ENCODE data around the gene RIC3.

Gene RIC3

DNA sequence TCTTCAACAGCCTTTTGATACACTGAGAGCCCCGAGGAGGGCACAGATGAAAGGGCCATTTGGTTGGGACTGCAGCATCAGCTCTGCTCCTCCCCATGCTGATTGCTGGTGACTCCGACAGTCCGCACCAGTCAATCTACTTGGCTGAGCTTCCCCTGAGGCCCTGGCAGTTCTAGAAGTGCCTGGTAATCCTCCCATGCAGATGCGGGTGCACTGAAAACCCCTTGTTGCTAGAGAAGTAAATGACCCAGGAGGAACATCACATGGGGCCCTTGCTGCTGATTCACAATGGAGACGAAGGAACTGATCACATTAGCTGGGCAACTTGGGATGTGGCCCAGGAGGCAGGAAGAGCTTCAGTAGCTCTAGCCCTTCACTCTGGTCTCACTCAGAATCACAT lies 35.2 kb upstream of the RIC3 start:
- H3K4me2 ChIP-seq (ENCODE audit: low read length): no peak overlapping the region
- H3K36me3 ChIP-seq (ENCODE audit: insufficient read depth, low read length): no peaks in the 10 kb centered on the region
- no peaks in the 10 kb centered on the region for H3K9me3 ChIP-seq (replicated peaks; ENCODE audit: low read length)
- H3K27me3 ChIP-seq (ENCODE audit: control insufficient read depth, insufficient read depth, low read length): peaks cover 50% of the 10 kb centered on the region
- H3K4me1 ChIP-seq (ENCODE audit: control insufficient read depth, insufficient read depth, low read length): no peaks in the 10 kb centered on the region
- no peak overlapping the region for H3K9ac ChIP-seq (ENCODE audit: low read depth, low read length)
- no peak overlapping the region for H3K4me3 ChIP-seq (ENCODE audit: low read length)

DNA sequence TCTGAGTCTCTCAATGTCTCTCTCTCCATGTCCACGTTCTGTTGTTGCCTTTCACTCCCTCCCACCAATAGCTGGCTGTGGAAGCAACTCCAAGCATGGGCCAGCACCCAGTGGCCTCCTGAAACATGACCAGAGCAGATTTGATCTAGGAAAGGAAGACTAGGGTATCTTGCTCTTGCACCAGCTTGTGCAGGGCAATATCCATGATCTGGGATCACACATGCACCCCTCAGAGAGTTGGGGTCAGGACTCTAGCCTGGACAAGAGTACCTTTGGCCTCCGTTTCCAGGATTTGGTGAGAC lies 34.5 kb upstream of the RIC3 start:
- Histone ChIP-seq H3K27me3 (ENCODE audit: control insufficient read depth, insufficient read depth, low read length) (peaks cover 50% of the 10 kb centered on the region), H3K4me3 (ENCODE audit: low read length) (no peak overlapping the region), H3K4me2 (ENCODE audit: low read length) (no peak overlapping the region), H3K9me3 (replicated peaks; ENCODE audit: low read length) (no peaks in the 10 kb centered on the region), H3K36me3 (ENCODE audit: insufficient read depth, low read length) (no peaks in the 10 kb centered on the region), H3K9ac (ENCODE audit: low read depth, low read length) (no peak overlapping the region), H3K4me1 (ENCODE audit: control insufficient read depth, insufficient read depth, low read length) (no peaks in the 10 kb centered on the region)

GRCh38 chr11:8202516-8203413 lies 33.9 kb upstream of the RIC3 start:
- no peak overlapping the region for H3K9ac ChIP-seq (ENCODE audit: low read depth, low read length)
- no peaks in the 10 kb centered on the region for H3K36me3 ChIP-seq (ENCODE audit: insufficient read depth, low read length)
- no peak overlapping the region for H3K4me3 ChIP-seq (ENCODE audit: low read length)
- H3K4me1 ChIP-seq (ENCODE audit: control insufficient read depth, insufficient read depth, low read length): no peaks in the 10 kb centered on the region
- H3K4me2 ChIP-seq (ENCODE audit: low read length): no peak overlapping the region
- peaks cover 55% of the 10 kb centered on the region for H3K27me3 ChIP-seq (ENCODE audit: control insufficient read depth, insufficient read depth, low read length)
- H3K9me3 ChIP-seq (replicated peaks; ENCODE audit: low read length): no peaks in the 10 kb centered on the region

- Histone ChIP-seq H3K27me3 (ENCODE audit: control insufficient read depth, insufficient read depth, low read length) (peaks cover 56% of the 10 kb centered on the region), H3K9ac (ENCODE audit: low read depth, low read length) (no peak overlapping the region)
These were observed 33.0 kb upstream of the RIC3 start for GRCh38 chr11:8201644-8202365.

DNA sequence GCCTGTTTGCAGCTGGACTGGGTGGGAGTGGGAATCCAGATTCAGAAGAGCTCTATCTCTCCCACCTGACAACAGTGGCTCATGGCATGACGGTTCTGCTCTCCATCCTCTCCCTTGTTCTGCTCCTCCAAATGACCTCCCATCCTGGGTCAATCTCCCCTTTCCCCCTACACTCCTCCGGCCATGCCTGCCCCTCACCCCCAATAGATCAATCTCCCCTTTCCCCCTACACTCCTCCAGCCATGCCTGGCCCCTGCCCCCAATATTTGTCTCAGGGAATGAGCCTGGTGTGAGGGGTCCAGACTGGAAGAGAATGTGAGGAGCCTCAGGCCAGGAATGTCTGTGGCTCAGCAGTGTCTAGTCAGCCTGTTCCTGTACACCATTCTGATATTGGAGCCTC lies 30.9 kb upstream of the RIC3 start:
- H3K36me3 ChIP-seq (ENCODE audit: insufficient read depth, low read length): no peaks in the 10 kb centered on the region
- H3K4me2 ChIP-seq (ENCODE audit: low read length): no peak overlapping the region
- H3K4me3 ChIP-seq (ENCODE audit: low read length): no peak overlapping the region
- H3K4me1 ChIP-seq (ENCODE audit: control insufficient read depth, insufficient read depth, low read length): no peaks in the 10 kb centered on the region
- H3K9me3 ChIP-seq (replicated peaks; ENCODE audit: low read length): no peaks in the 10 kb centered on the region
- peaks cover 45% of the 10 kb centered on the region for H3K27me3 ChIP-seq (ENCODE audit: control insufficient read depth, insufficient read depth, low read length)
- no peak overlapping the region for H3K9ac ChIP-seq (ENCODE audit: low read depth, low read length)

More at GRCh38 chr11:8201644-8202365, 33.0 kb upstream of the RIC3 start:
- H3K4me3 ChIP-seq (ENCODE audit: low read length): no peak overlapping the region
- H3K4me2 ChIP-seq (ENCODE audit: low read length): no peak overlapping the region
- no peaks in the 10 kb centered on the region for H3K9me3 ChIP-seq (replicated peaks; ENCODE audit: low read length)
- no peaks in the 10 kb centered on the region for H3K36me3 ChIP-seq (ENCODE audit: insufficient read depth, low read length)
- no peaks in the 10 kb centered on the region for H3K4me1 ChIP-seq (ENCODE audit: control insufficient read depth, insufficient read depth, low read length)

- Histone ChIP-seq H3K27me3 (ENCODE audit: control insufficient read depth, insufficient read depth, low read length) (peaks cover 36% of the 10 kb centered on the region), H3K4me3 (ENCODE audit: low read length) (no peak overlapping the region), H3K4me2 (ENCODE audit: low read length) (no peak overlapping the region), H3K9me3 (replicated peaks; ENCODE audit: low read length) (no peaks in the 10 kb centered on the region), H3K36me3 (ENCODE audit: insufficient read depth, low read length) (no peaks in the 10 kb centered on the region), H3K4me1 (ENCODE audit: control insufficient read depth, insufficient read depth, low read length) (no peaks in the 10 kb centered on the region), H3K9ac (ENCODE audit: low read depth, low read length) (no peak overlapping the region)
These were observed 27.9 kb upstream of the RIC3 start for GRCh38 chr11:8196749-8197148.

- H3K4me3 ChIP-seq (ENCODE audit: low read length): no peak overlapping the region
- H3K27me3 ChIP-seq (ENCODE audit: control insufficient read depth, insufficient read depth, low read length): peaks cover 32% of the 10 kb centered on the region
- H3K36me3 ChIP-seq (ENCODE audit: insufficient read depth, low read length): no peaks in the 10 kb centered on the region
- H3K9ac ChIP-seq (ENCODE audit: low read depth, low read length): no peak overlapping the region
- no peak overlapping the region for H3K4me2 ChIP-seq (ENCODE audit: low read length)
- no peaks in the 10 kb centered on the region for H3K9me3 ChIP-seq (replicated peaks; ENCODE audit: low read length)
- H3K4me1 ChIP-seq (ENCODE audit: control insufficient read depth, insufficient read depth, low read length): no peaks in the 10 kb centered on the region
These were observed 26.1 kb upstream of the RIC3 start for GRCh38 chr11:8194956-8195355.

- no peak overlapping the region for H3K9ac ChIP-seq (ENCODE audit: low read depth, low read length)
- H3K4me1 ChIP-seq (ENCODE audit: control insufficient read depth, insufficient read depth, low read length): no peaks in the 10 kb centered on the region
- H3K4me3 ChIP-seq (ENCODE audit: low read length): no peak overlapping the region
- H3K4me2 ChIP-seq (ENCODE audit: low read length): no peak overlapping the region
- H3K27me3 ChIP-seq (ENCODE audit: control insufficient read depth, insufficient read depth, low read length): peaks cover 27% of the 10 kb centered on the region
- no peaks in the 10 kb centered on the region for H3K36me3 ChIP-seq (ENCODE audit: insufficient read depth, low read length)
- H3K9me3 ChIP-seq (replicated peaks; ENCODE audit: low read length): no peaks in the 10 kb centered on the region
These were observed 24.0 kb upstream of the RIC3 start for GRCh38 chr11:8192896-8193209.

- Histone ChIP-seq H3K4me3 (ENCODE audit: low read length) (no peak overlapping the region), H3K4me1 (ENCODE audit: control insufficient read depth, insufficient read depth, low read length) (no peaks in the 10 kb centered on the region), H3K27me3 (ENCODE audit: control insufficient read depth, insufficient read depth, low read length) (peaks cover 21% of the 10 kb centered on the region), H3K9me3 (replicated peaks; ENCODE audit: low read length) (no peaks in the 10 kb centered on the region), H3K9ac (ENCODE audit: low read depth, low read length) (no peak overlapping the region), H3K4me2 (ENCODE audit: low read length) (no peak overlapping the region), H3K36me3 (ENCODE audit: insufficient read depth, low read length) (no peaks in the 10 kb centered on the region)
These were observed 23.4 kb upstream of the RIC3 start for GRCh38 chr11:8192016-8192895.

DNA sequence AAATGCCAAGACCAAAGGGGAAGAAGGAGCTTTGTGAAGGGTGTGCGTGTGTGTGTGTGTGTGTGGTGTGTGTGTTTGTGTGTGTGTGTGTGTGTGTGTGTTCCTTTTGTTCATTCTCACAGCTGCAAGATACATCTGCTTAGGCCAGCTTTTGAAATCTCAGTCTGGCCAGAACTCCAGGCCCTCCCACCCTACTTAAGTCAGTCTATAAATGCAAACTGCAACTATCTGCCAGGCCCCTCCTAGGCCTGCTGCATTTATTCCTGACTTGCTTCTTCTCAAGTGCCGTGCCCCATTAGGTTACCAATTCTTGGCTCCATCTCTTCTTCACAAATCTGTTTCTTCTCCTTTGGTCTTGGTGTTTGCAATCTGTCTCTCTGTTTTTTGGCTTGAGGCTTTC lies 21.6 kb upstream of the RIC3 start:
- no peaks in the 10 kb centered on the region for H3K36me3 ChIP-seq (ENCODE audit: insufficient read depth, low read length)
- no peak overlapping the region for H3K4me2 ChIP-seq (ENCODE audit: low read length)
- H3K4me3 ChIP-seq (ENCODE audit: low read length): no peak overlapping the region
- H3K4me1 ChIP-seq (ENCODE audit: control insufficient read depth, insufficient read depth, low read length): no peaks in the 10 kb centered on the region
- H3K27me3 ChIP-seq (ENCODE audit: control insufficient read depth, insufficient read depth, low read length): peaks cover 25% of the 10 kb centered on the region
- no peak overlapping the region for H3K9ac ChIP-seq (ENCODE audit: low read depth, low read length)
- no peaks in the 10 kb centered on the region for H3K9me3 ChIP-seq (replicated peaks; ENCODE audit: low read length)

GRCh38 chr11:8186429-8186828 lies 17.6 kb upstream of the RIC3 start:
- Histone ChIP-seq H3K27me3 (ENCODE audit: control insufficient read depth, insufficient read depth, low read length) (peaks cover 4% of the 10 kb centered on the region), H3K4me3 (ENCODE audit: low read length) (no peak overlapping the region), H3K4me1 (ENCODE audit: control insufficient read depth, insufficient read depth, low read length) (no peaks in the 10 kb centered on the region), H3K9ac (ENCODE audit: low read depth, low read length) (no peak overlapping the region), H3K36me3 (ENCODE audit: insufficient read depth, low read length) (no peaks in the 10 kb centered on the region), H3K4me2 (ENCODE audit: low read length) (no peak overlapping the region), H3K9me3 (replicated peaks; ENCODE audit: low read length) (no peaks in the 10 kb centered on the region)
